Glomerular visceral epithelial cell (primary cell): ENCODE measurements around the gene TSC2.

ENCODE experiments used
- DNase-seq: peaks from one replicate; pipeline ENCODE4 v3.0.0-alpha.2; 2016; ENCODE audit errors: extremely low spot score

TSC2 gene

GRCh38 chr16:2042986-2043666, 4.7 kb upstream of the TSC2 start:
- no peak for DNase-seq

- no peak for DNase-seq
Measured at GRCh38 chr16:2043667-2044451, 3.9 kb upstream of the TSC2 start.

GRCh38 chr16:2044541-2044940, 3.2 kb upstream of the TSC2 start:
- DNase-seq, result no peak

GRCh38 chr16:2045965-2046892, 1.6 kb upstream of the TSC2 start:
- DNase-seq, result no peak

- no peak for DNase-seq
Measured at GRCh38 chr16:2046893-2047329, 874 bp upstream of the TSC2 start.

GRCh38 chr16:2048116-2048543, 345 bp downstream of the TSC2 start:
- DNase-seq, result no peak

GRCh38 chr16:2053211-2053610, 5.4 kb downstream of the TSC2 start:
- DNase-seq, result no peak

GRCh38 chr16:2053897-2054296, 6.1 kb downstream of the TSC2 start:
- no peak for DNase-seq

- DNase-seq, result no peak
Measured at GRCh38 chr16:2054543-2055245, 6.9 kb downstream of the TSC2 start.

- DNase-seq, result no peak
Measured at GRCh38 chr16:2056077-2056476, 8.3 kb downstream of the TSC2 start.

GRCh38 chr16:2056681-2057407, 9.1 kb downstream of the TSC2 start:
- DNase-seq, result no peak

GRCh38 chr16:2057438-2057837, 9.7 kb downstream of the TSC2 start:
- DNase-seq, result no peak

GRCh38 chr16:2058420-2058819, 10.6 kb downstream of the TSC2 start:
- no peak for DNase-seq

GRCh38 chr16:2058872-2059271, 11.1 kb downstream of the TSC2 start:
- DNase-seq, result no peak

GRCh38 chr16:2060346-2060745, 12.6 kb downstream of the TSC2 start:
- DNase-seq, result no peak

GRCh38 chr16:2061023-2061422, 13.2 kb downstream of the TSC2 start:
- no peak for DNase-seq

GRCh38 chr16:2061526-2061925, 13.7 kb downstream of the TSC2 start:
- DNase-seq, result no peak

- DNase-seq, result no peak
Measured at GRCh38 chr16:2062801-2063200, 15.0 kb downstream of the TSC2 start.

- no peak for DNase-seq
Measured at GRCh38 chr16:2063861-2064260, 16.1 kb downstream of the TSC2 start.

- no peak for DNase-seq
Measured at GRCh38 chr16:2064368-2064945, 16.7 kb downstream of the TSC2 start.

- no peak for DNase-seq
Measured at GRCh38 chr16:2066139-2066538, 18.4 kb downstream of the TSC2 start.
